DMS53 (cell line): ENCODE results near the gene HCFC1.
A peak's percentile ranks its signal among the peaks of the same experiment; 100 is the strongest.

Experiments
- DNase-seq: peaks from one replicate; lab custom pipeline; 2025; lab: John Stamatoyannopoulos, UW

The HCFC1 gene

DNA sequence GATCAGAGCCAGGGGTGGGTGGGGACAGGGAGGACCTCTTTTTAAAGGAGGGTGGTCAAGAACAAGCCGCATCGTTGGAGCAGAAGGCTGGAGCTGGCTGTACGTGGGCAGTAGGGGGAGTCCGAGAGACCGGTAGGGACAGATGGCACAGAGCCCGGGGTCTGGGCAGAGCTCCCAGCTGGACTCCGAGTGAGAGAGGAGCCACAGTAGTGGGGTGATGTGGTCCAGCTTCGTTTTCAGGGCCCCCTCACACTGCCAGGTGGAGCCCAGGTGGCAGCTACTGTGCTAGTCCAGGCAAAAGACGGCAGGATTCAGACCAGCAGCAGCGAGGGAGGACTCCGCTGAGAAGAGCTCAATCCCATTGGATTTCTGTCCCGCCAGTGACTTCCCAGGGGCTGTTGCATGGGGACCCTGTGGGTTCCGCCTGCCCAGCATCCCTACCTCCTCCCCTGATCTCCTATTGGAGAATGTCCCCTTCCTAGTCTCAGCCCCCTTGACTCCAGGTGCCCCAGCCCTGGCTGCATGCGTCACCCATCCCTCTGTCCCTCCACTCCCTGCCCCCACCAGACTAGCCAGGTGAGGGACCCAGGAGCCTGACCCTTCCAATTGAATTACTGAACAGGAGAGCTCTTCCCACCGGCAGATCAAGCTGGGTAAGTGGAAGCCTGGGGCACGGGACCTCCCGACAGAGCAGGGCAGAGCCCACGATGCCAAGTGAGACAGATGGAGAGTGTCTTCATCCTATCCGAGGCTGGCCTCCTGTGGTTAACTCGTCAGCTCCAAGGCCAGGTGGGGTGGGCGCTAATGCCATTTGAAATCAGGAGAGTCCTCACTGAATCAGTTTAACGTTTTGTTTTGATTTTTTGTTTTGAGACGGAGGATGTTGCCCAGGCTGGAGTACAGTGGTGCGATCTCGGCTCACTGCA is 48.4 kb downstream of the HCFC1 start:
- no peak for DNase-seq

DNA sequence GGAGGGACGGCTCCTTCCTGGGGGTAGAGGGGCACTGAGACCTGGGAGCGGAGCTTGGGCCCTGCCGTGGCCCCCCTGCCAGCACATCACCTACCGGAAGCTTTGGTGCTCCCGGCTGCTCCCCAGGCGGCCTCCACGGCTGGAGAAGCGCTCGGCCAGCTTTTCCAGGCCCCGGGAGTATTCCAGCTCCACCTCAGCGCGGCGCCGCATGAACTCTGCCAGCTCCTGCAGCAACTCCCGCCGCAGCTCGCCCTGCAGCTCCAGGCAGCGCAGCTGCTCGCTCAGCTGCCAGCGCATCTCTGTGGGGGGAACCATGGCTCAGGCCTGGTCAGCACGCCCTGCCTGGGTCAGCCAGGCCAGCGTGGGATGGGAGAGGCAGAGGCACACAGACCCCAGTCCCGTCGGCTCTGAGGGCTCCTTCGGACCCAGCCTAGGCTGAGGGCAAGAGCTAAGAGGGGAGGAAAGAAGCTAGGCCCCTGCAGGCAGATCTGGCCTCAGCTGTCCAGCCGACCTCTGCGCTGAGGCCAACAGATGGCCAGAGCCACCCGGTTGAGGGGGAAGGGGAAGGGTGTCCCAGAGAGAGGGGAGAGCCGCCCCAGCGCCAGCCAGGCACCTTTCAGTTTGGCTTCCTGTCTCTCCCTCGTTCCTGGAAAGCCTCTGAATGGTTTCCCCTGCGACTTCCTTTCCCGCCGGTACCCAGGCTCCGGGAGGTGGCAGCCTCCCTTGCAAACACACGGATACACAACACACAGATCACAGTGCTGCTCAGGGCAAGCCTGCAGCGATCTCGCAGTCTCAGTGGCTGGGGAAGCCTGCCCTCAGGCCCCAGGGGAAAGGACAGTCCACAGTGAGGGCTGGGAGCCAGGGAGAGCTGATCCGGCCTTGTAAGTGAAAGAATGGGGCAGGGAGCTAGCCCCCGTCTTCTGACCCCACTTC is 49.8 kb downstream of the HCFC1 start:
- no peak for DNase-seq

DNA sequence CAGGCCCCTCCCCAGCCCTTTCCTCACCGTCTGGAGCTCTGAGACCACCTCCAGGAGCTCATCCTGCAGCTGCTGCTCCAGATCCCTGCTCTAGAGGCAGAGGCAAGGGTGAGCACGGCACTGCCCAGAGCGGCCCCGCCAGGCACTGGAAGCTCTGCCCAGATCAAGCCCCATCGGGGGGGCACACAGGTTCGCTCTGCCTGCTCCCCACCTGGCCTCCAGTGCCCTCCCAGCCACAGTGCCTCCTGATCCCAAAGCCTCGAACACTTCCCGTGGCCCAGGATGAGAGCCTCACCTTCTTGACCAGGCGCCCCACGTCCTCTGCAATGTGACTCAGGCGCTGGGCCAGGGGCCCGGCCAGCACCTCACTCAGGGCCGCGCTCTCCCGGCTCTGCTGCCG is 50.5 kb downstream of the HCFC1 start:
- DNase-seq: no peak

DNA sequence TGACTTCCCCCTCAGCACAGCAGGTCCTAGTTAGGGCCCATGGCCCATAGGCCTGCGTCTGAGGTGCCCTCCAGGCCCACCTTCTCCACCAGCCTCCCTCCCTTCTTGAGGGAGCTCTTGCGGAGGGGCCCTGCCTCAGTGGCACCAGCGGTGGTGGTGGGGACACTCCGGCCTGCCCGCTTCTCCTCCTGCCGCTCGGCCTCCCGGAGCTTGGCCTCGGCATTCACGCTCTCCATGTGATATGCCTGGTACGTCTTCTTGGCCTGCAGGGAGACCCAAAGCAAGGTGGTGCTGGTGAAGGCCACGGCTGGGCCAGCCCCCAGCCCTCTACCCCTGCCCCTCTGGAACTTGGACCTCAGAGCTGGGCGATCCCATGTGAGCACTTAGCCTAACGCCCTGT is 51.1 kb downstream of the HCFC1 start:
- DNase-seq: no peak

DNA sequence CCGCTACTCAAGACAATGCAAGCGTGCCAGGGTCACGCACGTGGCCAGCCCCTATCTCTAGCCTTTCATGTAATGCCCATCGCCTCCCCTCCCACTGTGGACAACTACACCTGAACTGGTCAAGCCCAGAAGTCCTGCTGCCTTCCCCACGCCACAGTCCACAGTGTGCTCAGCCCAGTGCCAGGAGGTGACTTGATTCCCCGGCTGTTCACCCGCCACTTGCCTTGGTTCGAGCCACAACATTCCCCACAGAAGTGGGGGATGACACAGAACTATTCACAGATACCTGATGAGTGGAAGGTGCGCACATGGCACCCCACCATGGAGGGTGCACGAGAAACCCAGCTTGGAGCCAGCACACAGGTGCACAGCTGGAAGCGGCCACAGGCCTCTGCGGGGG is 52.3 kb downstream of the HCFC1 start:
- no peak for DNase-seq

DNA sequence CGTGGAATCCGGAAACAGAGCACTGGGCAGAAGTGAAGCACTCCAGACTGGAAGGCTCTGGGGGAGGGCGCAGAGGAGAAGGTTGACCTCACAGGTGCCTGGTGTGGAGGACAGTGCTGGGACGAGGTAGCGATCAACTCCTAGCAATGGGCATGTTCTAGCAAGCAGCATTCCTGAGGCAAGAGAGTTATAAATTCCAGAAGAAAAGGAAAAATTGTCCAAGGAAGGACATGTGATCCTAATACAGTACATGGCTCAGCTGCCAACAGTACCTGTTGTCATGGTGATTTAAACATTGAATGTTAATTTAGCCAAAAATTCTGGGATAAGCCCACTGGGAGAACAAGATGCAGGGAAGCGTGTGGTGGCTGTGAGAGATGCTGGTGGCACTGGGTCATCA is 53.7 kb downstream of the HCFC1 start:
- no peak for DNase-seq

DNA sequence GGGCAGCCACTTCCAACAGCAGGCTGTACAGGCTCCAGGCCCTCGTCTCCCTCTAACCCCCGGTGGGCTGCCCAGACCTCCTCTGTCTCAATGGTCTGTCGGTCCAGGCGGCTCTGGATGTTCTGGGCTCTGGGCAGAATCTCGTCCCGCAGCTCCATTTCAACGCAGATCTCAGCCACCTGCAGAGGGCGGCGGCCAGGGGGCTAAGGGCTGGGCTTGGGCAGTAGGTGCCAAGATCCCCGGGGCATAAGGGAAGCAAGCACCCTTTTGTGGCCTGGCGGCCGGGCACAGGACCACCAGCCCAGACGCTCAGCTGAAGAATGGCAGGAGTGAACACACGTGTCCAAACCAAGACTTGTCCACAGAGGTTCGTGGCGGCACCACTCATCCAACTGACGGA is 57.9 kb downstream of the HCFC1 start:
- no peak for DNase-seq

DNA sequence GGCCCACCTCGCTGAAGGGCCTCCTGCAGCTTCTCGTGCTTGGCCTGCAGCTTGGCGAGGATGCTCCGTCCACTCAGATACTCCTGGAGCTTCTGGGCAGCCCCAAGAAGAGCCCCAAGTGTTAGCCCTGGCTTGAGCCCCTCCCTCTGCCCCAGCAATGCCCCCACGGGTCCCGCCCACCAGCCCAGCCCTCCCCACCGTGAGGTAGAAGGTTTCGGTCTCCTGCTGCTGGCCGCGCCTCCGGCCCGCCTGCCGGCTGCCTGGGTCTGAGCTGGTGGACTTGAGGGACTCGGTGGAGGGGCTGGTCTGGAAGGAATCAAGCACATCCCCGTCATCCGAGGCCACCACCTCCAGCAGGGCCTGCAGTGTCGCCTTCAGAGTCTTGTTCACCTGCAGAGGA is 58.4 kb downstream of the HCFC1 start:
- DNase-seq: no peak

DNA sequence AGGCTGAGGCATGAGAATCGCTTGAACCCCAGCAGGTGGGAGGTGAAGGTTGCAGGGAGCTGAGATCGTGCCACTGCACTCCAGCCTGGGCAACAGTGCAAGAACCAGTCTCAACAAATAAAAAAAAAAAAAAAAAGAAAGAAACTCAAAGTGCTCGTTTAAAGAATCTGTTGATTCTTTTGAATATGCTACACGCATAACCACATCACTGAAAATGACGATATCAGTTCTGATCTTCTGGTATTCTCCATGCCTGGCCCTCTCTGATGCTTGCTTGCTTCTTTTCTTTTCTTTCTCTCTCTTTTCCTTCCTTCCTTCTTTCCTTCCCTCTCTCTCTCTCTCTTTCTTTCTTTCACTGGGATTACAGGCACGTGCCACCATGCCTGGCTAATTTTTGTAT is 59.8 kb downstream of the HCFC1 start:
- no peak for DNase-seq

DNA sequence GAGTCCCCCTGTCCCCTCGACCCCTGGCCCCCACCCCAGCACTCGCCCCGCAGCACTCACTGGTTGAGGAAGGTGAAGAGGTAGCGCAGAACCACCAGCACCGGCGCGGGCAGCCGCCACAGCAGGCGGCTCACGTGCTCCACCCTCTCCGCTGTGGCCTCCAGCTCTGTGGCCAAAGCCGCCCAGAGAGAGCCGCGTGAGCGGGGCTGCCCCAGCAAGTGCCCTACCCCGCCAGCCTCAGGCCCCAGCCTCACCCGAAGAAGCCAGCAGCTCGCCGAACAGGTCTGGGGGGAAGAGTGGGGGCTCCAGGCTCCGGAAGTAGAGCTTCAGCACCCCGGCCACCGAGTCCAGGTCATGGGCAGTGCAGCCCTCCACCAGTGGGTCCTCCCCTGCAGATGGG is 61.2 kb downstream of the HCFC1 start:
- no peak for DNase-seq

DNA sequence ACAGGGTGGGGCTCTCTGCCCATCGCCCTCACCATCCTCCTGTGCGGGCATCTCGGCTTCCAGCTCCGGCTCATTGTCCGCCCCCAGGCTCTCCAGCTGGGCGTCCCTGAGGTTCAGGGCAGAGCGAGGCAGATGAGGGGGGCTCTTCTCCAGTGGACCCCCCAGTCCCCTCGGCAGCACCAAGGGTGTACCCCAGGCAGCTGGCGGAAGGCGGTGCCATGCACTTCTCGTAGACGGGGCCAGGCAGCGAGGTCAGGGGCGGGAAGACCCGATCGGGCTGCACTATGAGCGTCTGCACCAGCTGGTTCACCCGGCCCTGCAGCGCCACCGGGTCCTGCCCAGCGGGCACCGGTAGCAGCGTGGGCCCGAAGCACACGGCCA is 61.6 kb downstream of the HCFC1 start:
- no peak for DNase-seq

DNA sequence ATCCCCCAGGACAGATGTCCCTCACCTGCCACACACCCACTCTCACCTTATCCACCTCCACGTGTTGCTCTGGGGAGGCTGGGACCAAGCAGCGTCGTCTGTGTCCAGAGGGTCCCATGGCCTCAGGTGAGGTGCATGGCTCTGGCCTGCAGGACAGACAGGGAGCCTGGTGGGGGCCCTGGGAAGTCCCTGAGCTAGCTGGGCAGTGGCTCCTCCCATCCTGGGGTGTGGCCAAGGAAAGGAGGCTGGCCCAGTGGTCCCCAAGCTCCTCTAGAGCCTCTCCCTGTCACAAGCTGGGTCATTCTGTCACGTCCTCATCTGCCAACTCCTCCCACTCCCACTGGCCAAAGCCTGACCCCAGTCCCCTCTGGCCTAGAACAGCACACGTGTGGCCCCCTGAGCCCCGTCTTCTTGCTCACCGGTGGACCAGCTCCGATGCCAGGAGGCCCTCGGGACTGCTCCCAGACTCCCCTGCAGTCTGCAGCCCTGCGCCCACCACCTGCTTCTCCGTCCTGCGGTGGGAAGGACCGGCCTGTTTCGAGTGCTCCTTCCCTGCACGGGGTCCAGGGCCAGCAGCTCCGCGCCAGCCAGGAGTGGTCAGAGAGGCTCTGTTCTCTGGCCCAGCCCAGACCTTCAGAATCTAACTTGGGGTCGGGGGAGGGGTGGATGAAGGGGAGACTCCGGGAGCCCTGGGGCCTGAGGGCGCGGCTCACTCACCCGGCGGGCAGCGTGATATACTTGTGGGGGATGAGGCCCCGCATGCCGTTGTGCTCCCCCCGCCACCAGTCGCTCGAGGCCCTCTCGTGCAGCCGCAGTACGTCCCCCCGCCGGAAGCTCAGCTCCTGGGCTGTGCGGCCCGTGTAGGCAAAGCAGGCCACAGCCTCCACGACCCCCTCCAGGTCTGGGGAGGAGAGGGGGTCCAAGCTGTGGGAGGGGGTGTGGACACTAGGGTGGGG is 62.3 kb downstream of the HCFC1 start:
- DNase-seq: peak; percentile 21

DNA sequence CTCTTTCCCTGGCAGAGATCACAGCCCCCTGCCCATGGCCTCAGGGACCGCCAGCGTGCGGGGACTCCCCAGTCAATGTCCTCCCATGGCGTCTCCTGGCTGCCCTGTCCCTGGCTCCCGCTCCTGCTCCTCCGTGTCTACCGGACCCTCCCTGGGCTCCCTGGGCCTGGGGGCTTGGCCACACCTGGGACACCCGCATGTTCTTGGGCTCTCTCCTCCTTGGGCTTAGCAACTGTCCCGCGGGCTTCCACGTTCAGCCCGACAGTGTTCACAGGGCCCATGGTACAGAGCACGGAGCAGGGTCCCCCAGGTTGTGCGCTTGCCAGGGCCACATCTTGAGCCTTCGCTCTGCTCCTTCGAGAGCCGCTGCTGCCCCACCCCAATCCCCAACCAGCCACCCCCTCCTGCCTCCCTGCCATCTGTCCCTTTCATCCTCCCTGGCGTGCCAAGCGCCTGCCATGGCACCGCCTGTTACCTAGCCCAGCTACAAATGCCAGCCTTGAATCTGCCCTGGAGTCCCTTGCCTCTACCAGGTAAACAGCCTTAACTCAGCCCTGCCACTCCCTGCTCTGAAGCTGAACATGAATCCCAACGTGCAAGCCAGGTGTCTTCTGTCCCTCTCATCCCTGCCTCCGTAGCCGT is 63.3 kb downstream of the HCFC1 start:
- DNase-seq: no peak

DNA sequence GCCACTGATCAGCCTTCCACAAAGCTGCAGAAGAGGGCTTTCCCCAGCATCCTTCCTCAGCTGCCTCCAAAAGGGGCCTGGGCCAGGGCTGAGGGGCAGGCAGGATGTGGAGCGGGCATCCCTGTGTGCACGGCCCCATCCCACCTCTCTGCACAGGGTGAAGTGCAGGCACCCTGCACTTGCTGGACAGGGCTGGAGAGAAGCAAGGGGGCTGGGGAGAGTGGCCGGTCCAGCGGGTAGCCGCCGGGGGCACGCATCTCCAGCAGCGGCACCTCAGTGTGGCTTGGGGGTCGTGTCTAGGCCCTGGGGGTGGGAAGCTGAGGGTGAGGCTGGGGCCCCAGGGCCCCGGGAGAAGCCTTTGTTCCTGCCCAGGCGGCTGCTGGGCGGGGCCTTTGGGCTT is 64.2 kb downstream of the HCFC1 start:
- no peak for DNase-seq

DNA sequence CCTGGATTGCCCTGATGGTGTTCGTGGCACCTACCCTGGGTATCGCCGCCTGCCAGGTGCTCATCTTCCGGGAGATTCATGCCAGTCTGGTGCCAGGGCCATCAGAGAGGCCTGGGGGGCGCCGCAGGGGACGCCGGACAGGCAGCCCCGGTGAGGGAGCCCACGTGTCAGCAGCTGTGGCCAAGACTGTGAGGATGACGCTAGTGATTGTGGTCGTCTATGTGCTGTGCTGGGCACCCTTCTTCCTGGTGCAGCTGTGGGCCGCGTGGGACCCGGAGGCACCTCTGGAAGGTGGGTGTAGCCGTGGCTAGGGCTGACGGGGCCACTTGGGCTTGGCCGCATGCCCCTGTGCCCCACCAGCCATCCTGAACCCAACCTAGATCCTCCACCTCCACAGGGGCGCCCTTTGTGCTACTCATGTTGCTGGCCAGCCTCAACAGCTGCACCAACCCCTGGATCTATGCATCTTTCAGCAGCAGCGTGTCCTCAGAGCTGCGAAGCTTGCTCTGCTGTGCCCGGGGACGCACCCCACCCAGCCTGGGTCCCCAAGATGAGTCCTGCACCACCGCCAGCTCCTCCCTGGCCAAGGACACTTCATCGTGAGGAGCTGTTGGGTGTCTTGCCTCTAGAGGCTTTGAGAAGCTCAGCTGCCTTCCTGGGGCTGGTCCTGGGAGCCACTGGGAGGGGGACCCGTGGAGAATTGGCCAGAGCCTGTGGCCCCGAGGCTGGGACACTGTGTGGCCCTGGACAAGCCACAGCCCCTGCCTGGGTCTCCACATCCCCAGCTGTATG is 65.3 kb downstream of the HCFC1 start:
- DNase-seq: no peak

DNA sequence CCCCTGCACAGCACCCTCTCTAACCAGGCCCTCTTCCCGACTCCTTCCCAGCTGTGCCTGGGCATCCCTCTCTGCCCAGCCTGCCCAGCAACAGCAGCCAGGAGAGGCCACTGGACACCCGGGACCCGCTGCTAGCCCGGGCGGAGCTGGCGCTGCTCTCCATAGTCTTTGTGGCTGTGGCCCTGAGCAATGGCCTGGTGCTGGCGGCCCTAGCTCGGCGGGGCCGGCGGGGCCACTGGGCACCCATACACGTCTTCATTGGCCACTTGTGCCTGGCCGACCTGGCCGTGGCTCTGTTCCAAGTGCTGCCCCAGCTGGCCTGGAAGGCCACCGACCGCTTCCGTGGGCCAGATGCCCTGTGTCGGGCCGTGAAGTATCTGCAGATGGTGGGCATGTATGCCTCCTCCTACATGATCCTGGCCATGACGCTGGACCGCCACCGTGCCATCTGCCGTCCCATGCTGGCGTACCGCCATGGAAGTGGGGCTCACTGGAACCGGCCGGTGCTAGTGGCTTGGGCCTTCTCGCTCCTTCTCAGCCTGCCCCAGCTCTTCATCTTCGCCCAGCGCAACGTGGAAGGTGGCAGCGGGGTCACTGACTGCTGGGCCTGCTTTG is 66.0 kb downstream of the HCFC1 start:
- no peak for DNase-seq

DNA sequence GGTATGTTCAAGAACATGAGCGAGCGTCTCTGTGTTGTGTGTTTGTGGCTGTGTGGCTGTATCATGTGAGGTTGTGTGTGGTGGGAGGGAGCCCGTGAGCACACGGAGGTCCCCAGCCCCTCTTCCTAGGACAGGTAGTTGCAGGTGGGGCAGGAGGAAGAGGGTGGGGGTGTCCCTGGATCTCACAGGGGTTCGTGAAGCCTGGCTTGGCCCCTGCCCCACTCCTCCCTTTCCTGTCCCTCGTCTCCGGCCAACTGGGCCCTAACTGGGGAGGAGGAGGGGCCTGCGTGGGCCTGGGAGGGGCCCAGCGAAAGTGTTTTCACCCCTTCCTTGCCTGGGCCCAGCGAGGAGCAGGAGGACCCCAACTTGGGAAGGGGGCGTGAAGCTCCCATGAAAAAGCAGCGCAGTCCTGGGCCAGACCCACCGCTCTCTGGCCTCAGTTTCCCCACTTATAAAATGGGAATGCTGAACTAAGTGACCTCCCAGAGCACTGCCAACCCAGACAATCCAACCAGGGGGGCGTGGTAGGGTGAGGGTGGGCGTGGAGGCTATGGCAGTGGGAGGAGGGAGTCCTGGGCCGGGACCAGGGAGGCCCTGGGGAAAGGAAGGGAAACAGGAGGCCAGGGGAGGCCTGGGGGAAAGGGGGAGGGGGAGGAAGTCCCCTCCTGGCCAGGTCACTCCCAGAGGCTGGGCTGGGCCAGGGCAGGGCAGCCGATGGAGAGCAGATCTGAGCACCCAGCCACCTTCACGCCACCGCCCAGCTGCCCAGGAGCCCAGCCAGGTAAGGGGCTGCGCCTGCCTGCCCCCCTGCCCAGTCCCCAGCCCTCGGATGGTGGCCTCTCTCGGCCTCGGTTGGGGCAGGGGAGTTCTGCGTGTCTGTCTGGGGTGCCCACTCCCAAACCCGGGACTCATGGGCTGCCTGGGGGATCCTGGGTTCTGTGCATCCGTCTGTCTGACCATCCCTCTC is 67.3 kb downstream of the HCFC1 start, which contains the start of gene AVPR2:
Gene AVPR2, plus strand, starts transcription at position 683 of the 967 bp plus-strand sequence. CDS start 473 bp downstream, outside the sequence.
- DNase-seq: no peak

DNA sequence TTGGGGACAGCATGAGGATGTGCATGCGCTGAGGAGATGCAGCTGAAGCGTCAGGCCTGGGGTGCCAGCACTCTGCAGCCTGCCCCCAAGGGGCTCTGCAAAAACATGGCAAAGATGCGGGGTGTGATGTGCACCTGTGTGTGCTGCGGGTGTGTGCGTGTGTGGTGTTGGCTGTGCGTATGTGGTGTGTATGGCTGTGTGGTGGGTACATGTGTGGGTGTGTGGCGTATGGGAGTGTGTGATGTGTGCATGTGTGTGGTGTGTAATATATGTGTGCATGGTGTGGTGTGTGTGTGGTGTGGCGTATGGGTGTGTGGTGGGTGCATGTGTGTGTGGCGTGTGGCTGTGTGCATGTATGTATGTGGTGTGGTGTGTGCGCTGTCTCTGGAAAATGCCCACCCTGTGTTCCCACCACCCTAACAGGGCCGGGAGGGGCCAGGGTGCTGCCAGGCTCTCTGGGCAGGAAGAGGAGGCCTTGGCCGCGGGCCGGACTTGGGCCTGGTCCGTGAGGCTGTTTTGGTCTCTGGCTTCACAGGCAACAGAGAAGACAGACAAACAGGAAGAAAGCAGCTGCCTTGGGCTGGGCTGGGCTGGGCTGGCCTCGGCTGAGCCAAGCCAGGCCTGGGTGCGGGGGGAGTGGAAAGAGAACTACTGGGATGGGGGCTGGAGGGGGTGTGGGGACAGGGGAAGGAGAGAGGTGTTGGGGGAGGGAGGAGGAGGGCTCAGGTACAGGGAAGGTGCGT is 68.2 kb downstream of the HCFC1 start:
- no peak for DNase-seq
